Activated CD4-positive, alpha-beta memory T cell treated with anti-CD3 and anti-CD28 coated beads, Interleukin-2, amount 10 ng/mL, durations not matched to agents 7 days and 5 days (primary cell): Measurements from ENCODE around the gene ITGA2. TPM values are rescaled to one million over a fixed set of nuclear protein-coding genes. Genes with fewer than 3 reads are reported as not detected.

ENCODE experiments used
- CTCF ChIA-PET: fragments of 350-600 bp; sonication (Branson Sonifier 250); formaldehyde crosslinking; loops from one replicate; lab custom pipeline; 2021; ENCODE audit warnings: antibody characterized with exemption, inconsistent platforms; lab: Charles Lee
- POLR2A ChIA-PET: fragments of 350-600 bp; sonication (Branson Sonifier 250); formaldehyde crosslinking; loops from one replicate; lab custom pipeline; 2021; ENCODE audit warnings: antibody characterized with exemption; lab: Charles Lee
- DNase-seq: peaks from one replicate; pipeline ENCODE4 v3.0.0-alpha.2; 2020
- H3K27ac Mint-ChIP-seq: one replicate; pipeline ENCODE4 v1.8.0; 2021; ENCODE audit warnings: mild to moderate bottlenecking, mixed read lengths
- H3K27me3 Mint-ChIP-seq: one replicate; pipeline ENCODE4 v1.8.0; 2021; ENCODE audit warnings: mixed read lengths
- H3K36me3 Mint-ChIP-seq: one replicate; pipeline ENCODE4 v1.8.0; 2021; ENCODE audit warnings: low read depth, mixed read lengths
- H3K4me1 Mint-ChIP-seq: one replicate; pipeline ENCODE4 v1.8.0; 2021; ENCODE audit warnings: mixed read lengths
- H3K4me3 Mint-ChIP-seq: one replicate; pipeline ENCODE4 v1.8.0; 2021; ENCODE audit warnings: mild to moderate bottlenecking, mixed read lengths
- H3K9me3 Mint-ChIP-seq: one replicate; pipeline ENCODE4 v1.8.0; 2021; ENCODE audit warnings: mixed read lengths
- total RNA-seq, 2 experiments: library from RNA; stranded (reverse); gene quantifications; one replicate each; pipeline ENCODE4 v1.2.3, GENCODE V29; 2021

The ITGA2 gene
- total RNA-seq, 2 experiments from 2014 or later: 10.2 to 11.2 TPM

DNA sequence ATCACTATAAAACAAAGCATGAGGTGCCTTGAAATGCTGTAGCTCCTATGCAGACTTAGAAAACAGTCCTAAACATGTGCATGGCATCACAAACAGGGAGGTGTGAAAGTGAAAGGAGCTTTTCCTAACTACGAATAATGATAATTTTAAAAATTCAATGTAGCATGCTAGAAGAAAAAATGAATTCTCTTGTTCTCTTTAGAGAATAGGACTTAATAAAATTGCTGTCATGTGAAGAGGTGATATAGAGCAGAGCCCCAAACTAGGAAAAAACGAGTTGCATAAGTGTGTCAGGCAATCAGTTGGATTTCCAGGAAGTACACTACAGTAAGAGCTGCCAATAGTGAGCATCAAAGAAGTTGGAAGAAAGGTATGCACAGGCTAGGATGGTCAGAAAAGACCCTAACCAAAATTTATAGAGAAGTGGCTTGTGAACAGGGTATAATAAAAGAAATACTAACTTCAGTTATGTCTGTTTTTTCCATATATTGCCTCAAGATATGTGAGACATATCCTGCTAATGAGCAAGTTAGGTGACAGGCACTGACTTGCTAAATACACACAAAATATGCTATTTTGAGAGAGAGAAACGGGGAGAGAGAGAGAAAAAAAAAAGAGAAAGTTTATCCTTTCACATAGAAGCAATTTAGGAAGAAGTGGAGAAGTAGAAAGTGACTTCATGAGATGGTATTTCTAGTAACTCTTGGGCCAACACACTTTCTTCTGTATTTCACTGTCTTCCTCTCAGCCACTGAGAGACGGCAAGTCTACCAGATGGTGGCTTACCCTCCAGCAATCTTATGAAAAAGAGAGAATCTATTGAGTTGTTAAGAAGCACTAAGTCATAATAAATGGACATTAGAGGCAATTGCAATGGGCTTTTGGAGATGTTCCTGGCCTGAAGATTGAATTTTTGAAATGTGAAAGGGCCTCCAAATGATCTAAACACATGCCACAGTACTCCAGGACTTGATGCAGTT is 18.0 kb downstream of the ITGA2 start:
- no peak for DNase-seq
- CTCF ChIA-PET: interaction anchor here (1.0 to 1.3 kb wide), 2 partner anchors 17 to 28 kb away, joined by 3 read pairs; no protein-coding TSS in a partner anchor
- H3K9me3 Mint-ChIP-seq: no peaks in the 10 kb centered on the region
- no peak overlapping the region for H3K4me3 Mint-ChIP-seq
- peaks cover 10% of the 10 kb centered on the region for H3K27me3 Mint-ChIP-seq
- POLR2A ChIA-PET: interaction anchor here (1.1 to 1.7 kb wide), 5 partner anchors 18 to 63 kb away, joined by 3 to 7 read pairs (median 4); partner anchors contain the start of gene ITGA2
- peaks cover 49% of the 10 kb centered on the region for H3K36me3 Mint-ChIP-seq
- H3K4me1 Mint-ChIP-seq: peaks cover 88% of the 10 kb centered on the region
- H3K27ac Mint-ChIP-seq: peak overlapping the region; percentile 50

GRCh38 chr5:53008751-53009150 is 19.6 kb downstream of the ITGA2 start:
- H3K4me1 Mint-ChIP-seq: peaks cover 83% of the 10 kb centered on the region
- H3K27me3 Mint-ChIP-seq: peaks cover 19% of the 10 kb centered on the region
- H3K36me3 Mint-ChIP-seq: peaks cover 47% of the 10 kb centered on the region
- peak overlapping the region; percentile 60 for H3K27ac Mint-ChIP-seq
- no peak overlapping the region for H3K4me3 Mint-ChIP-seq
- H3K9me3 Mint-ChIP-seq: peaks cover 7% of the 10 kb centered on the region
- DNase-seq: peak; percentile 58
- POLR2A ChIA-PET: interaction anchor here (1.0 to 3.6 kb wide), 5 partner anchors 16 to 61 kb away, joined by 4 to 14 read pairs (median 8); partner anchors contain the start of gene ITGA2
- CTCF ChIA-PET: interaction anchor here (1.3 to 1.4 kb wide), 2 partner anchors 23 to 24 kb away, joined by 4 read pairs; no protein-coding TSS in a partner anchor

GRCh38 chr5:53009816-53010215 is 20.7 kb downstream of the ITGA2 start:
- POLR2A ChIA-PET: interaction anchor here (1.3 to 3.6 kb wide), 6 partner anchors 15 to 100 kb away, joined by 4 to 14 read pairs (median 6); partner anchors contain the start of gene MOCS2

GRCh38 chr5:53010814-53011213 is 21.7 kb downstream of the ITGA2 start:
- Mint-ChIP-seq H3K27ac (no peak overlapping the region), H3K4me1 (peaks cover 84% of the 10 kb centered on the region), H3K4me3 (no peak overlapping the region), H3K9me3 (peaks cover 14% of the 10 kb centered on the region), H3K27me3 (peaks cover 31% of the 10 kb centered on the region), H3K36me3 (peaks cover 54% of the 10 kb centered on the region)
- DNase-seq: no peak
- POLR2A ChIA-PET: interaction anchor here (1.4 to 3.6 kb wide), 5 partner anchors 14 to 99 kb away, joined by 4 to 14 read pairs (median 8); partner anchors contain the start of gene MOCS2
- CTCF ChIA-PET: interaction anchor here (0.8 kb wide), 1 partner anchor 10 kb away, joined by 3 read pairs; no protein-coding TSS in a partner anchor

More at GRCh38 chr5:53009816-53010215, 20.7 kb downstream of the ITGA2 start:
- CTCF ChIA-PET: interaction anchor here (1.3 to 1.4 kb wide), 2 partner anchors 22 to 23 kb away, joined by 4 read pairs; no protein-coding TSS in a partner anchor
- Mint-ChIP-seq H3K27me3 (peaks cover 23% of the 10 kb centered on the region), H3K4me3 (no peak overlapping the region), H3K9me3 (peaks cover 7% of the 10 kb centered on the region), H3K36me3 (peaks cover 51% of the 10 kb centered on the region), H3K4me1 (peaks cover 84% of the 10 kb centered on the region), H3K27ac (peak overlapping the region; percentile 72)
- DNase-seq: no peak

- CTCF ChIA-PET: interaction anchor here (0.8 kb wide), 1 partner anchor 11 kb away, joined by 3 read pairs; no protein-coding TSS in a partner anchor
- H3K36me3 Mint-ChIP-seq: peaks cover 58% of the 10 kb centered on the region
- H3K27me3 Mint-ChIP-seq: peaks cover 33% of the 10 kb centered on the region
- H3K4me1 Mint-ChIP-seq: peaks cover 84% of the 10 kb centered on the region
- H3K9me3 Mint-ChIP-seq: peaks cover 17% of the 10 kb centered on the region
- H3K4me3 Mint-ChIP-seq: no peak overlapping the region
- DNase-seq: no peak
- POLR2A ChIA-PET: interaction anchor here (1.5 to 3.6 kb wide), 3 partner anchors 13 to 63 kb away, joined by 4 to 14 read pairs (median 11); no protein-coding TSS in a partner anchor
- H3K27ac Mint-ChIP-seq: no peak overlapping the region
Measured at GRCh38 chr5:53011233-53011632, 22.1 kb downstream of the ITGA2 start.

DNA sequence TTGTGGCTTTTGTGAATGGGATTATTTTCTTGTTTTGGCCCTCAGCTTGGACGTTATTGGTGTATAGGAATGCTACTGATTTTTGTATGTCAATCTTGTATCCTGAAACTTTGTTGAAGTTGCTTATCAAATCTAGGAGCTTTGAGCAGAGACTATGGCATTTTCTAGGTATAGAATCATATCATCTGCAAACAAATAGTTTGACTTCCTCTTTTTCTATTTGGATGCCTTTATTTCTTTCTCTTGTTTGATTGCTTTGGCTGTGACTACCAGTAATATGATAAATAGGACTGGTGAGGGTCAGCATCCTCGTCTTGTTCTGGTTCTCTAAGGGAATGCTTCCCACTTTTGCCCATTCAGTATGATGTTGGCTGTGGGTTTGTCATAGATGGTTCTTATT is 24.7 kb downstream of the ITGA2 start:
- DNase-seq: no peak
- H3K4me3 Mint-ChIP-seq: no peak overlapping the region
- H3K9me3 Mint-ChIP-seq: peaks cover 17% of the 10 kb centered on the region
- H3K4me1 Mint-ChIP-seq: peaks cover 67% of the 10 kb centered on the region
- H3K27ac Mint-ChIP-seq: no peak overlapping the region
- peaks cover 72% of the 10 kb centered on the region for H3K36me3 Mint-ChIP-seq
- CTCF ChIA-PET: no interaction called here
- H3K27me3 Mint-ChIP-seq: peaks cover 37% of the 10 kb centered on the region
- POLR2A ChIA-PET: interaction anchor here (0.6 to 1.7 kb wide), 5 partner anchors 15 to 58 kb away, joined by 3 to 9 read pairs (median 4); no protein-coding TSS in a partner anchor

DNA sequence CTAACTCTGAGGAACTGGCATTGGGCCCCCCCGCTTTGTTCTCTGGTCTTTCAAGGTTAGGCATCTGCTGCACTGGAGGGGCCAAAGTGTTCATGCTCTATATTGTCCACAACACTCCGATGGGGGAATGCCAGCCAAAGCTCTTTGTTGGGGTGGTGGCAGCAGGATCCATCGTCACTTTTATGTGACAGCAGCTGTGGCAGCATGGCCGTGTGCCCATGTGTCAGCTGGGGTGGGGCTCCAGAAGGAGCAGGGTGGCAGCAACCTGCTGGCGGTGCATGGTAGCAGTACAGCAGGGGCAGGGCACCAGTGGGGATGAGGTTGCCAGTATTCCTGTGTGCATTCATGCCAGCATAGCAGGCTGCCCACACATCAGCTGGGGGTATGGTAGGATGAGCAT is 28.2 kb downstream of the ITGA2 start:
- POLR2A ChIA-PET: interaction anchor here (0.8 kb wide), 1 partner anchor 14 kb away, joined by 3 read pairs; no protein-coding TSS in a partner anchor
- Mint-ChIP-seq H3K27ac (no peak overlapping the region), H3K27me3 (peaks cover 27% of the 10 kb centered on the region), H3K4me1 (peaks cover 40% of the 10 kb centered on the region), H3K4me3 (no peak overlapping the region), H3K36me3 (peaks cover 61% of the 10 kb centered on the region), H3K9me3 (peaks cover 17% of the 10 kb centered on the region)
- CTCF ChIA-PET: no interaction called here
- no peak for DNase-seq

DNA sequence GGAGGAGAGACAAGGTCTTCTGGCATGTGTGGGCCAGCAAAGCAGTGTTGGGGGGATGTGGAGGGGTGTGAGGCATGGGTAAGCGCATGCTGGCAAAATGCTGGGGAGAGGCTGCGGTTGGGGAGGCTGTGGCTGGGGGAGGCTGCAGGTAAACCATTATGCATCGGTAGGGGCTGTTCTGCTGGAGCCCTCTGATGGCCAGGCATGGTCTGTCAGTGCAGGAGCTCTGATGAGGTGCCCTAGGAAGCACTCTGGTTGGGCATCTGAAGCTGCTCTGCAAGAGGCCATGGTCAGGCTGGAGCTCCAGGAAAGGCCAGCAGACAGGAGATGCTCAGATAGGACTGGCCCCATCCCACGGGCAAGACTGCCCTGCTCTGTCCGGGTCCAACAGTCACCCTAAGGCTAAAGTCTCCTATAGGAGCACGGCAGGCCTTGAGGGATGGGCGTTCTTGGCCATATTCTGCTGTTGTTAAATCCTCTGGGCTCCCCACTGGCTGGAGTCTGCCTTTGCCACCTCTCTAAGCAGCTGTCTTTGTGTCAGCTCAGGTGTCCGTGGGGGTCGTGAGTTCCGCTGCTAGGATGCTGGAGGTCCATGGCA is 28.7 kb downstream of the ITGA2 start:
- CTCF ChIA-PET: no interaction called here

GRCh38 chr5:53019320-53019719 is 30.2 kb downstream of the ITGA2 start:
- ChIA-PET POLR2A (interaction anchor here (1.4 kb wide), 1 partner anchor 13 kb away, joined by 3 read pairs; no protein-coding TSS in a partner anchor), CTCF (interaction anchor here (1.1 kb wide), 1 partner anchor 90 kb away, joined by 3 read pairs; the partner anchor contains the start of gene MOCS2)
- peaks cover 44% of the 10 kb centered on the region for H3K36me3 Mint-ChIP-seq
- peaks cover 14% of the 10 kb centered on the region for H3K27me3 Mint-ChIP-seq
- peaks cover 27% of the 10 kb centered on the region for H3K4me1 Mint-ChIP-seq
- peaks cover 9% of the 10 kb centered on the region for H3K9me3 Mint-ChIP-seq
- H3K4me3 Mint-ChIP-seq: no peak overlapping the region
- H3K27ac Mint-ChIP-seq: no peak overlapping the region
- no peak for DNase-seq

More for the DNA sequence above, 28.7 kb downstream of the ITGA2 start:
- peaks cover 25% of the 10 kb centered on the region for H3K27me3 Mint-ChIP-seq
- DNase-seq: no peak
- no peak overlapping the region for H3K27ac Mint-ChIP-seq
- H3K9me3 Mint-ChIP-seq: peaks cover 16% of the 10 kb centered on the region
- H3K36me3 Mint-ChIP-seq: peaks cover 59% of the 10 kb centered on the region
- H3K4me1 Mint-ChIP-seq: peaks cover 39% of the 10 kb centered on the region
- H3K4me3 Mint-ChIP-seq: no peak overlapping the region
- POLR2A ChIA-PET: interaction anchor here (0.8 kb wide), 1 partner anchor 14 kb away, joined by 3 read pairs; no protein-coding TSS in a partner anchor

DNA sequence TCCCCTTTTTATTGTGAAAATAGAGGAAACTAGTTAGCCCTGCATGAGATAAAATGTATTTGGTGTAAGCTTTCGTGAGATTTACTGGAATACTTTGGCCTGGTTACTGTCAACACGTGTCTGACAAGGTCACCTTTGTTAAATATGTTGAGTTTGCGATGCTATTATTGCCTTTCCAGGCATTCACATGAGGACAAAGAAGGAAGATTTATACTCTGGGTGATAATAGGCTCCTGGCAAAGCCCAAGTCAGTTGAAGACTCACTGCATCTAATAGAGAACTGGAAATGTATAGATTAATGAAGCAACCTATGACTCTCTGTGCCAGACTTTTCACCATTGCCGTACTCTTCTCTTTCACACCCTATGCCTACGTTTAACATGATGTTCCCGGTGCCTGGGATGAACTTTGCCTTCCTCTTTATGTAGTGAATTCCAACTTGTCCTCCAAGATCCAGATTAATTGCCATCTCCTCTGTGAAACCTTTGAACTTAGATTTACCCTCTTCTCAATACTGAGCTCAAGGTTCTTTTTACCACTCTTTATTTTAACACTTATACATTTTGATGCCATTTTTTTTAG is 33.9 kb downstream of the ITGA2 start:
- DNase-seq: no peak
- no peaks in the 10 kb centered on the region for H3K9me3 Mint-ChIP-seq
- H3K4me1 Mint-ChIP-seq: no peaks in the 10 kb centered on the region
- H3K4me3 Mint-ChIP-seq: no peak overlapping the region
- H3K27ac Mint-ChIP-seq: no peak overlapping the region
- H3K36me3 Mint-ChIP-seq: peaks cover 16% of the 10 kb centered on the region
- ChIA-PET CTCF (interaction anchor here (0.6 to 1.4 kb wide), 3 partner anchors 9 to 351 kb away, joined by 3 to 6 read pairs (median 5); no protein-coding TSS in a partner anchor), POLR2A (interaction anchor here (2.5 kb wide), 1 partner anchor 13 kb away, joined by 11 read pairs; no protein-coding TSS in a partner anchor)
- no peaks in the 10 kb centered on the region for H3K27me3 Mint-ChIP-seq

DNA sequence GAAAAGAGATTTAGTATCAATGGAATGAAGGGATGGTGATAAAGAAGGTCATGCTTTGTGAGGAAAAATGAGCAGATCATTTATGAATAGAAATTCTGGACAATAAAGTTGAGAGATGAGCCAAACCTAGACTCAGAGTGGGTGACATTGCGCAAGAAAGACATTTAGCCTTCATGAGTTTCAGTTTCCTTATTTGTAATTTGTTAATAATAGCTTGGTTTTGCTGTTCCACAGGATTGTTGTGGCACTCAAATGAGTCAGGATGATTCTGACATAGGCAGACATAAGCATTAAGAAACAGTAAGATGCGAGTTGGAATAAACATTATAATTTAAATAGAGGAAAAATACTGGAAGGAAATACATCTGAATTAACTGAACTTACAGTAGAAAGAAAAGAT is 34.8 kb downstream of the ITGA2 start:
- no peaks in the 10 kb centered on the region for H3K27me3 Mint-ChIP-seq
- no peak overlapping the region for H3K4me3 Mint-ChIP-seq
- ChIA-PET CTCF (interaction anchor here (0.9 to 2.0 kb wide), 5 partner anchors 8 to 73 kb away, joined by 3 to 5 read pairs (median 4); no protein-coding TSS in a partner anchor), POLR2A (interaction anchor here (1.1 to 2.5 kb wide), 2 partner anchors 14 to 17 kb away, joined by 3 to 11 read pairs; no protein-coding TSS in a partner anchor)
- no peaks in the 10 kb centered on the region for H3K9me3 Mint-ChIP-seq
- no peak for DNase-seq
- no peaks in the 10 kb centered on the region for H3K4me1 Mint-ChIP-seq
- peaks cover 20% of the 10 kb centered on the region for H3K36me3 Mint-ChIP-seq
- no peak overlapping the region for H3K27ac Mint-ChIP-seq
